HG03432 (cell line): Measurements from ENCODE around the gene RHOC.

ENCODE experiments used
- ATAC-seq: cut with Tn5 transposase; IDR thresholded peaks from one replicate; pipeline ENCODE4 v1.9.1; 2021; ENCODE audit warnings: mild to moderate bottlenecking, moderate library complexity; ENCODE audit not compliant: unreplicated experiment

RHOC gene

GRCh38 chr1:112686835-112687234 lies 20.1 kb downstream of the RHOC start:
- ATAC-seq: no peak

- no peak for ATAC-seq
Observed at GRCh38 chr1:112686417-112686816, 20.5 kb downstream of the RHOC start.

GRCh38 chr1:112685913-112686312 lies 21.0 kb downstream of the RHOC start:
- ATAC-seq: no peak

GRCh38 chr1:112678605-112679004 lies 28.3 kb downstream of the RHOC start:
- no peak for ATAC-seq

GRCh38 chr1:112677501-112677900 lies 29.4 kb downstream of the RHOC start:
- ATAC-seq: no peak

- no peak for ATAC-seq
Observed at GRCh38 chr1:112676543-112676942, 30.4 kb downstream of the RHOC start.

GRCh38 chr1:112675728-112676381 lies 31.1 kb downstream of the RHOC start:
- no peak for ATAC-seq

GRCh38 chr1:112674986-112675727 lies 31.8 kb downstream of the RHOC start:
- peak; percentile 52 for ATAC-seq

GRCh38 chr1:112674440-112674985 lies 32.4 kb downstream of the RHOC start, which contains the start of gene MOV10:
Gene MOV10 (plus strand): TSS chr1:112674659. CDS start chr1:112674913, 254 bp downstream.
- peak; percentile 68 for ATAC-seq

GRCh38 chr1:112673592-112674439 lies 33.1 kb downstream of the RHOC start:
- ATAC-seq: peak; percentile 3

- ATAC-seq: no peak
Observed at GRCh38 chr1:112672842-112673241, 34.1 kb downstream of the RHOC start.

GRCh38 chr1:112672009-112672408 lies 34.9 kb downstream of the RHOC start:
- ATAC-seq: no peak

GRCh38 chr1:112666946-112667345 lies 40.0 kb downstream of the RHOC start:
- ATAC-seq: no peak

GRCh38 chr1:112665857-112666256 lies 41.1 kb downstream of the RHOC start:
- ATAC-seq: no peak

- no peak for ATAC-seq
Observed at GRCh38 chr1:112651205-112651604, 55.7 kb downstream of the RHOC start.
